Left lobe of liver (tissue), 1 donor: ENCODE data around the gene SNX10. TPM values are rescaled to one million over a fixed set of nuclear protein-coding genes. Genes with fewer than 3 reads are reported as not detected.

Source experiments
- total RNA-seq: library from RNA; stranded (reverse); gene quantifications from one replicate; pipeline ENCODE4 v1.2.1, GENCODE V29; 2021
- donor health status: DM: no; HTN: yes; CAD: no.

Gene SNX10
- total RNA-seq, 1 donor from 2014 or later: 27.4 TPM

Other genes with a start within 250 kb of the SNX10 start
- gene NFE2L3, start 139.7 kb upstream of the SNX10 start, total RNA-seq: 0.45 TPM
- gene HNRNPA2B1, start 91.1 kb upstream of the SNX10 start, total RNA-seq: 161 TPM
- 24.7 TPM for gene CBX3, start 90.1 kb upstream of the SNX10 start, total RNA-seq